C4-2B (cell line): ENCODE measurements around the gene TUFM.

Source experiments
- CTCF ChIP-seq: fragments of 450-650 bp; conservative IDR thresholded peaks from 2 replicates; pipeline ENCODE4 v1.5.1; 2017; ENCODE audit warnings: mild to moderate bottlenecking
- ZFX ChIP-seq: fragments of 450-650 bp; IDR thresholded peaks from 2 replicates; pipeline ENCODE4 v1.6.1; 2017

- TF ChIP-seq CTCF: no peak
- TF ChIP-seq ZFX: no peak
These were observed 28.3 kb upstream of the TUFM start for GRCh38 chr16:28874406-28874805.
